NB4 (cell line): ENCODE measurements around the gene CHST1.

Experiments
- DNase-seq: peaks from one replicate; pipeline ENCODE4 v3.0.0; 2010; ENCODE audit warnings: low read depth
- H3K4me3 ChIP-seq: one replicate; pipeline ENCODE4 v1.5.1; 2011; ENCODE audit warnings: mild to moderate bottlenecking, low read depth, low read length, moderate library complexity
- CTCF ChIP-seq: IDR thresholded peaks from one replicate; pipeline ENCODE4 v1.5.1; 2012; ENCODE audit warnings: low read depth, low read length
- MAX ChIP-seq: IDR thresholded peaks from 2 replicates; pipeline ENCODE4 v1.6.1; 2011; ENCODE audit warnings: low read depth, low read length
- MYC ChIP-seq: IDR thresholded peaks from 2 replicates; pipeline ENCODE4 v1.6.1; 2011; ENCODE audit warnings: low read depth, low read length
- POLR2A ChIP-seq: IDR thresholded peaks from 2 replicates; pipeline ENCODE4 v1.6.1; 2011; ENCODE audit warnings: mild to moderate bottlenecking; ENCODE audit not compliant: insufficient read length; ENCODE audit errors: extremely low read depth

Gene CHST1

GRCh38 chr11:45659031-45659817 is 6.2 kb downstream of the CHST1 start:
- DNase-seq = no peak
- no peak overlapping the region for H3K4me3 ChIP-seq
- TF ChIP-seq MYC = no peak
- no peak for TF ChIP-seq CTCF
- no peak for TF ChIP-seq MAX

- DNase-seq = peak; percentile 62
- TF ChIP-seq POLR2A (no peak), CTCF (no peak), MAX (no peak), MYC (no peak)
- no peak overlapping the region for H3K4me3 ChIP-seq
Observed at GRCh38 chr11:45658292-45658991, 7.0 kb downstream of the CHST1 start.

- TF ChIP-seq CTCF (no peak), MAX (no peak), MYC (no peak), POLR2A (no peak)
- no peak for DNase-seq
- no peak overlapping the region for H3K4me3 ChIP-seq
Observed at GRCh38 chr11:45657496-45658260, 7.7 kb downstream of the CHST1 start.

GRCh38 chr11:45655831-45656230 is 9.6 kb downstream of the CHST1 start:
- no peak overlapping the region for H3K4me3 ChIP-seq
- no peak for DNase-seq
- no peak for TF ChIP-seq MAX
- TF ChIP-seq CTCF = no peak
- TF ChIP-seq POLR2A = no peak
- TF ChIP-seq MYC = no peak

- DNase-seq = peak; percentile 65
- TF ChIP-seq CTCF = peak; percentile 86
- no peak for TF ChIP-seq MYC
Observed at GRCh38 chr11:45655347-45655756, 10.1 kb downstream of the CHST1 start.

More at GRCh38 chr11:45655347-45655756, 10.1 kb downstream of the CHST1 start:
- no peak overlapping the region for H3K4me3 ChIP-seq
